Neural crest cell (in vitro differentiated cells): Measurements from ENCODE around the gene PCDHGB4. TPM values are rescaled to one million over a fixed set of nuclear protein-coding genes. Genes with fewer than 3 reads are reported as not detected.

Experiments
- DNase-seq: peaks from one replicate; pipeline ENCODE4 v3.0.0; 2021; ENCODE audit warnings: low read depth, mixed read lengths, low spot score
- H3K27ac Mint-ChIP-seq: one replicate; pipeline ENCODE4 v1.8.0; 2021; ENCODE audit warnings: mild to moderate bottlenecking, mixed read lengths; ENCODE audit not compliant: unreplicated experiment
- H3K27me3 Mint-ChIP-seq: 2 replicates; pipeline ENCODE4 v1.8.0; 2021; ENCODE audit warnings: low read depth, mild to moderate bottlenecking, mixed read lengths
- H3K36me3 Mint-ChIP-seq: 2 replicates; pipeline ENCODE4 v1.8.0; 2021; ENCODE audit warnings: low read depth, mild to moderate bottlenecking, mixed read lengths
- H3K4me1 Mint-ChIP-seq: 2 replicates; pipeline ENCODE4 v1.8.0; 2021; ENCODE audit warnings: mixed read lengths
- H3K4me3 Mint-ChIP-seq: one replicate; pipeline ENCODE4 v1.8.0; 2021; ENCODE audit warnings: mild to moderate bottlenecking, mixed read lengths
- H3K9me3 Mint-ChIP-seq: 2 replicates; pipeline ENCODE4 v1.8.0; 2021; ENCODE audit warnings: mixed read lengths
- total RNA-seq: library from RNA; stranded (reverse); gene quantifications from 2 replicates; pipeline ENCODE4 v1.2.1, GENCODE V29; 2021
- TF ChIP-seq, protein P1 (sequence below): fragments of 200-600 bp; sonication (generic); conservative IDR thresholded peaks from 2 replicates; pipeline ENCODE4 v1.5.0; 2021; ENCODE audit warnings: antibody characterized with exemption, mild to moderate bottlenecking

PCDHGB4 gene
- total RNA-seq, 1 donor from 2014 or later: 4.2 TPM

GRCh38 chr5:141362719-141363118 is 24.8 kb upstream of the PCDHGB4 start:
- no peak overlapping the region for H3K27ac Mint-ChIP-seq
- TF ChIP-seq, protein P1, sequence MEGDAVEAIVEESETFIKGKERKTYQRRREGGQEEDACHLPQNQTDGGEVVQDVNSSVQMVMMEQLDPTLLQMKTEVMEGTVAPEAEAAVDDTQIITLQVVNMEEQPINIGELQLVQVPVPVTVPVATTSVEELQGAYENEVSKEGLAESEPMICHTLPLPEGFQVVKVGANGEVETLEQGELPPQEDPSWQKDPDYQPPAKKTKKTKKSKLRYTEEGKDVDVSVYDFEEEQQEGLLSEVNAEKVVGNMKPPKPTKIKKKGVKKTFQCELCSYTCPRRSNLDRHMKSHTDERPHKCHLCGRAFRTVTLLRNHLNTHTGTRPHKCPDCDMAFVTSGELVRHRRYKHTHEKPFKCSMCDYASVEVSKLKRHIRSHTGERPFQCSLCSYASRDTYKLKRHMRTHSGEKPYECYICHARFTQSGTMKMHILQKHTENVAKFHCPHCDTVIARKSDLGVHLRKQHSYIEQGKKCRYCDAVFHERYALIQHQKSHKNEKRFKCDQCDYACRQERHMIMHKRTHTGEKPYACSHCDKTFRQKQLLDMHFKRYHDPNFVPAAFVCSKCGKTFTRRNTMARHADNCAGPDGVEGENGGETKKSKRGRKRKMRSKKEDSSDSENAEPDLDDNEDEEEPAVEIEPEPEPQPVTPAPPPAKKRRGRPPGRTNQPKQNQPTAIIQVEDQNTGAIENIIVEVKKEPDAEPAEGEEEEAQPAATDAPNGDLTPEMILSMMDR: no peak
- H3K36me3 Mint-ChIP-seq: peaks cover 49% of the 10 kb centered on the region
- no peaks in the 10 kb centered on the region for H3K27me3 Mint-ChIP-seq
- no peak overlapping the region for H3K4me3 Mint-ChIP-seq
- H3K4me1 Mint-ChIP-seq: no peaks in the 10 kb centered on the region
- peaks cover 20% of the 10 kb centered on the region for H3K9me3 Mint-ChIP-seq
- no peak for DNase-seq

- H3K36me3 Mint-ChIP-seq: peaks cover 43% of the 10 kb centered on the region
- TF ChIP-seq, protein P1: no peak
- H3K27ac Mint-ChIP-seq: no peak within 1 kb of the TSS
- H3K4me1 Mint-ChIP-seq: no peaks in the 10 kb centered on the region
- no peak within 1 kb of the TSS for H3K4me3 Mint-ChIP-seq
- DNase-seq: no peak
- no peaks in the 10 kb centered on the region for H3K27me3 Mint-ChIP-seq
- peaks cover 16% of the 10 kb centered on the region for H3K9me3 Mint-ChIP-seq
Measured at GRCh38 chr5:141363952-141364660, 23.4 kb upstream of the PCDHGB4 start, which contains the start of gene PCDHGA5. TSS of gene PCDHGA5 (plus strand) at chr5:141364162. CDS start at chr5:141364331, 169 bp downstream.

DNA sequence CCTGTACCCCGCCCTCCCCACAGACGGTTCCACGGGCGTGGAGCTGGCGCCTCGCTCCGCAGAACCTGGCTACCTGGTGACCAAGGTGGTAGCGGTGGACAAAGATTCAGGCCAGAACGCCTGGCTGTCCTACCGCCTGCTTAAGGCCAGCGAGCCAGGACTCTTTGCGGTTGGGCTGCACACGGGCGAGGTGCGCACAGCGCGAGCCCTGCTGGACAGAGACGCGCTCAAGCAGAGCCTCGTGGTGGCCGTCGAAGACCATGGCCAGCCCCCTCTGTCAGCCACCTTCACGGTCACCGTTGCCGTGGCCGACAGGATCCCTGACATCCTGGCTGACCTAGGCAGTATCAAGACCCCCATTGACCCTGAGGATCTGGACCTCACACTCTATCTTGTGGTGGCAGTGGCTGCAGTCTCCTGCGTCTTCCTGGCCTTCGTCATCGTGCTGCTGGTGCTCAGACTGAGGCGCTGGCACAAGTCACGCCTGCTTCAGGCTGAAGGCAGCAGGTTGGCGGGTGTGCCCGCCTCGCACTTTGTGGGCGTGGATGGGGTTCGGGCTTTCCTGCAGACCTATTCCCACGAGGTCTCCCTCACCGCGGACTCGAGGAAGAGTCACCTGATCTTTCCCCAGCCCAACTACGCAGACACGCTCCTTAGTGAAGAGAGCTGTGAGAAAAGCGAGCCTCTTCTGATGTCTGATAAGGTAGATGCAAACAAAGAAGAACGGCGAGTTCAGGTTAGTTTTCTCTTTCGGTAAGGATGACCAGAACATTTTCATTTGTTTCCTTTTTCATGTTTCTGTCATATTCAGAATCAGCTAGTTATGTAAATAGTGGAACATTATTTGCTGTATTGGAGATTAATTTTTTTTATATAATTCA is 21.2 kb upstream of the PCDHGB4 start:
- no peaks in the 10 kb centered on the region for H3K27me3 Mint-ChIP-seq
- H3K36me3 Mint-ChIP-seq: peaks cover 32% of the 10 kb centered on the region
- H3K27ac Mint-ChIP-seq: no peak overlapping the region
- no peak overlapping the region for H3K4me3 Mint-ChIP-seq
- TF ChIP-seq, protein P1: no peak
- H3K9me3 Mint-ChIP-seq: peaks cover 17% of the 10 kb centered on the region
- H3K4me1 Mint-ChIP-seq: no peaks in the 10 kb centered on the region
- no peak for DNase-seq

DNA sequence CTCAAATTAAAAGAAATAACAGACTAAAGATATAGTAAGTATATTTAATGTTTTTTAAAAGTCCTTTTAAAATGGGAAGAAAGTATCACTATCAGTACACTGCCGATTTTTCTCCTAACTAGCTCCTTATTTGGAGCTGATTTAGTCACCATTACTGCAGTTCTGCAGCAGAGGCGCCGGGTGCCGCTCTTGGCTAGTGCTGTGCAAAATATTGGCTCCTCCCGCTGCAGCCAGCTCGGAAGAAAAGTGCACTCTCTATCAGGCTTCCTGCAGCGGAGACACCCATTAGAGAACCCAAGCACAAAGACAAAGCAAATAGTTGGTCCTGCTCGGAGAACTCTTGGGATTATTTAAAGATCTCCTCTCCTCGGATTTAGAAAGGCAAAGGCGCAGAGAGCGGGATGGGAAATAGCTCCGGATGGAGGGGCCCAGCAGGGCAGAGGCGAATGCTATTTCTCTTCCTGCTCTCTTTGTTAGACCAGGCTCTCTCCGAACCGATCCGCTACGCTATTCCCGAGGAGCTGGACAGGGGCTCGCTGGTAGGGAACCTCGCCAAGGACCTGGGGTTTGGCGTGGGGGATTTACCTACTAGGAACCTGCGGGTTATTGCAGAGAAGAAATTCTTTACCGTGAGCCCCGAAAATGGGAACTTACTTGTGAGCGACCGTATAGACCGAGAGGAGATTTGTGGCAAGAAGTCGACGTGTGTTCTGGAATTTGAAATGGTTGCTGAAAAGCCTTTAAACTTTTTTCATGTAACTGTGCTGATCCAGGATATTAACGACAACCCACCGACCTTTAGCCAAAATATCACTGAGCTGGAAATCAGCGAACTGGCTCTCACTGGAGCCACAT is 17.3 kb upstream of the PCDHGB4 start, which contains the start of gene PCDHGB3:
Gene PCDHGB3 (plus strand): TSS at position 249 of the 855 bp plus-strand sequence. CDS start 153 bp downstream, at position 402.
- no peaks in the 10 kb centered on the region for H3K27me3 Mint-ChIP-seq
- TF ChIP-seq, protein P1: no peak
- H3K4me1 Mint-ChIP-seq: no peaks in the 10 kb centered on the region
- no peak within 1 kb of the TSS for H3K4me3 Mint-ChIP-seq
- no peak for DNase-seq
- H3K27ac Mint-ChIP-seq: no peak within 1 kb of the TSS
- H3K9me3 Mint-ChIP-seq: peaks cover 20% of the 10 kb centered on the region
- peaks cover 26% of the 10 kb centered on the region for H3K36me3 Mint-ChIP-seq
